Esophagus muscularis mucosa (tissue), 4 donors: ENCODE data around the gene SMCO4. TPM values are rescaled to one million over a fixed set of nuclear protein-coding genes. Genes with fewer than 3 reads are reported as not detected.

Experiments used
- DNase-seq: peaks from one replicate; pipeline ENCODE4 v3.0.0-alpha.2; 2017; ENCODE audit errors: extremely low spot score
- H3K27ac ChIP-seq, 4 donors: fragments of 200-600 bp; sonication (generic); replicated peaks in 1 of 4; 1 replicate in 3 of 4; 2 replicates in 1 of 4; pipeline ENCODE4 v1.5.1; 2016 to 2019; ENCODE audit warnings: mild to moderate bottlenecking in 1 of 4
- H3K27me3 ChIP-seq, 4 donors: fragments of 200-600 bp; sonication (generic); one replicate each; pipeline versions ENCODE4 v1.5.1 to v1.6.0; 2016 to 2019
- H3K36me3 ChIP-seq, 4 donors: fragments of 200-600 bp; sonication (generic); one replicate each; pipeline ENCODE4 v1.5.1; 2016 to 2019
- H3K4me1 ChIP-seq, 4 donors: fragments of 200-600 bp; sonication (generic); one replicate each; pipeline ENCODE4 v1.5.1; 2016 to 2019
- H3K4me3 ChIP-seq, 4 donors: fragments of 200-600 bp; sonication (generic); 1 replicate in 2 of 4; 2 replicates in 2 of 4; pipeline ENCODE4 v1.5.1; 2016 to 2019; ENCODE audit warnings: mild to moderate bottlenecking in 4 of 4, moderate library complexity in 1 of 4
- H3K9me3 ChIP-seq, 4 donors: fragments of 200-600 bp; sonication (generic); 1 replicate in 3 of 4; 2 replicates in 1 of 4; pipeline ENCODE4 v1.5.1; 2016 to 2019
- EP300 ChIP-seq: sonication (generic); formaldehyde crosslinking; IDR thresholded peaks from one replicate; pipeline ENCODE4 v1.6.1; 2017; ENCODE audit warnings: antibody characterized with exemption
- POLR2A ChIP-seq: fragments of 450-650 bp; IDR thresholded peaks from one replicate; pipeline ENCODE4 v1.6.1; 2017; ENCODE audit warnings: antibody characterized with exemption, moderate library complexity, mild to moderate bottlenecking, low read depth
- POLR2AphosphoS5 ChIP-seq, 2 donors: sonication (generic); formaldehyde crosslinking; IDR thresholded peaks; one replicate each; pipeline ENCODE4 v1.6.1; 2017; ENCODE audit warnings: antibody characterized with exemption in 2 of 2
- WGBS: methylation state at CpG from one replicate; pipeline ENCODE4 v1.1.5; 2018; 5-methylcytosine and 5-hydroxymethylcytosine counted together
- intact Hi-C: fragments of 100-400 bp; cut with DNase I; formaldehyde crosslinking; loops from one replicate; pipeline ENCODE4 v1.15.1; 2023
- total RNA-seq, 4 donors: library from RNA; depleted of rRNA; stranded (reverse); fragments of >200 nt; gene quantifications; one replicate each; pipeline versions ENCODE4 v1.1.0 to v1.2.1, GENCODE V29; 2016
- TF ChIP-seq, protein P1 (sequence below), 3 experiments: fragments of 200-600 bp in 2 of 3; fragments of 450-650 bp in 1 of 3; sonication (generic) in 2 of 3; IDR thresholded peaks; one replicate each; pipeline ENCODE4 v1.5.1; 2017 to 2019; ENCODE audit warnings: antibody characterized with exemption in 3 of 3, mild to moderate bottlenecking in 2 of 3, moderate library complexity in 1 of 3

The SMCO4 gene
- total RNA-seq, 4 donors from 2014 or later = 6.2 to 18.6 (median 10.3) TPM

- TF ChIP-seq POLR2AphosphoS5 (IDR thresholded peaks at IDR 0.05) (no peak), POLR2A (no peak), EP300 (no peak)
- TF ChIP-seq, protein P1, sequence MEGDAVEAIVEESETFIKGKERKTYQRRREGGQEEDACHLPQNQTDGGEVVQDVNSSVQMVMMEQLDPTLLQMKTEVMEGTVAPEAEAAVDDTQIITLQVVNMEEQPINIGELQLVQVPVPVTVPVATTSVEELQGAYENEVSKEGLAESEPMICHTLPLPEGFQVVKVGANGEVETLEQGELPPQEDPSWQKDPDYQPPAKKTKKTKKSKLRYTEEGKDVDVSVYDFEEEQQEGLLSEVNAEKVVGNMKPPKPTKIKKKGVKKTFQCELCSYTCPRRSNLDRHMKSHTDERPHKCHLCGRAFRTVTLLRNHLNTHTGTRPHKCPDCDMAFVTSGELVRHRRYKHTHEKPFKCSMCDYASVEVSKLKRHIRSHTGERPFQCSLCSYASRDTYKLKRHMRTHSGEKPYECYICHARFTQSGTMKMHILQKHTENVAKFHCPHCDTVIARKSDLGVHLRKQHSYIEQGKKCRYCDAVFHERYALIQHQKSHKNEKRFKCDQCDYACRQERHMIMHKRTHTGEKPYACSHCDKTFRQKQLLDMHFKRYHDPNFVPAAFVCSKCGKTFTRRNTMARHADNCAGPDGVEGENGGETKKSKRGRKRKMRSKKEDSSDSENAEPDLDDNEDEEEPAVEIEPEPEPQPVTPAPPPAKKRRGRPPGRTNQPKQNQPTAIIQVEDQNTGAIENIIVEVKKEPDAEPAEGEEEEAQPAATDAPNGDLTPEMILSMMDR (IDR thresholded peaks at IDR 0.05) = no peak
- 81% methylated on average over 8 of the region's 8 CpGs for WGBS
- intact Hi-C loops = no loop called here
- no peaks in the 10 kb centered on the region for H3K36me3 ChIP-seq
- no peak overlapping the region for H3K27ac ChIP-seq
- H3K27me3 ChIP-seq = no peaks in the 10 kb centered on the region
- no peak for DNase-seq
- no peaks in the 10 kb centered on the region for H3K9me3 ChIP-seq
- peaks cover 37 to 56% (median 41%) of the 10 kb centered on the region in 4 donors for H3K4me1 ChIP-seq
- H3K4me3 ChIP-seq = no peak overlapping the region
Measured at GRCh38 chr11:93526641-93527583, 16.3 kb downstream of the SMCO4 start.

DNA sequence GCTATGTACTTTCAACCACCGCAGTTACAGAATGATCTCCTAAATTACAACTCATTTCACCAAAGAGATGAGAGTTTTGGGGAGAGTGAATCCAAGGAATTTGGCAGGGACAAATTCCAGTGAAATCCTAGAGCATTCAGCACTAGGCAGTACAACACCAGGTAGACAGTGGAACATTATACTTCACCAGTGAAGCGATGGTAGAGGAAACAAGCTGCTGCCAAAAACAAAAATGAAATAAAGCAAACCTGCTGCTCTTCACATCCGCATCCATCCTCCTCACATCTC lies 16.9 kb downstream of the SMCO4 start:
- no peaks in the 10 kb centered on the region for H3K9me3 ChIP-seq
- H3K4me3 ChIP-seq = no peak overlapping the region
- no peak overlapping the region for H3K27ac ChIP-seq
- H3K36me3 ChIP-seq = no peaks in the 10 kb centered on the region
- TF ChIP-seq EP300 = no peak
- no peak for TF ChIP-seq POLR2AphosphoS5 (IDR thresholded peaks at IDR 0.05)
- no peak for TF ChIP-seq POLR2A
- TF ChIP-seq, protein P1 (IDR thresholded peaks at IDR 0.05) = no peak
- intact Hi-C loops = no loop called here
- WGBS = 79% methylated on average over 3 of the region's 3 CpGs
- H3K4me1 ChIP-seq = peaks cover 37 to 56% (median 41%) of the 10 kb centered on the region in 4 donors
- no peaks in the 10 kb centered on the region for H3K27me3 ChIP-seq
- DNase-seq = no peak

DNA sequence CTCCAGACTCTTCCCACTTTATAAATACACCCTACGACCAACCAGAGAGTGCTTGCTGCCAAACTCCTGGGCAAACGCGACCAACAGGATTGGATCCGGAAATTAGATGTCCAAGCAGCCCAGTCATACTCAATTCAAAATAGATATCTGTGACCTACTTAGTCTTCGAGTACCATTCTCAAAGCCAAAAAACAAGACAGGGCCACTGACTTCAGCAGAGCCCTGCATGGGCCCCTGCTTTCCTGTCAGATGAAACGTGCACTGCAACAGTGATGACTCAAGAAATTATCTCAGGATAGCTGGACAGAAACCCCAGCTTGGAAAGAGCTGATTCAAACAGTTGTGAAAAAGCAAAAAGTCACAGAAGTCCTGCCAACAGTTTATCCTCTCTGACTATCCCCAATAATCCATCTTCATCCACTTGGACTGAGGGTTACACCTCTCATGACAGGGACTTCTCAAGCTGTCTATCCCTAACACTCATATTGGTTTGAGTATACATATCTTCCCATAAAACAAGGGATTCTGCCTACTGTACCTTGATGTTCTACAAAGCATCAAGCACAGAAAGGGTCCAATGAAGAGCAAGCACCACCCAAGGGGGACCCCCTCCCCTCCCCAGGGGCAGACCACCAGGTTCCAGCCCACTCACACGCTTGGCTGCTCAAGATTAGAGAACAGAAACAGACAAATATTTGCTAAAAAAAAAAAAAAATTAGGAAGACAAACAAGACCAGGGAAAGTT lies 17.4 kb downstream of the SMCO4 start:
- TF ChIP-seq EP300 (no peak), POLR2AphosphoS5 (IDR thresholded peaks at IDR 0.05) (no peak), POLR2A (no peak)
- TF ChIP-seq, protein P1 (IDR thresholded peaks at IDR 0.05) = no peak
- no peak for DNase-seq
- 57% methylated on average over 7 of the region's 7 CpGs for WGBS
- peaks cover 37 to 56% (median 41%) of the 10 kb centered on the region in 4 donors for H3K4me1 ChIP-seq
- no peaks in the 10 kb centered on the region for H3K27me3 ChIP-seq
- intact Hi-C loops = no loop called here
- no peaks in the 10 kb centered on the region for H3K36me3 ChIP-seq
- H3K9me3 ChIP-seq = no peaks in the 10 kb centered on the region
- no peak overlapping the region for H3K27ac ChIP-seq
- no peak overlapping the region for H3K4me3 ChIP-seq

DNA sequence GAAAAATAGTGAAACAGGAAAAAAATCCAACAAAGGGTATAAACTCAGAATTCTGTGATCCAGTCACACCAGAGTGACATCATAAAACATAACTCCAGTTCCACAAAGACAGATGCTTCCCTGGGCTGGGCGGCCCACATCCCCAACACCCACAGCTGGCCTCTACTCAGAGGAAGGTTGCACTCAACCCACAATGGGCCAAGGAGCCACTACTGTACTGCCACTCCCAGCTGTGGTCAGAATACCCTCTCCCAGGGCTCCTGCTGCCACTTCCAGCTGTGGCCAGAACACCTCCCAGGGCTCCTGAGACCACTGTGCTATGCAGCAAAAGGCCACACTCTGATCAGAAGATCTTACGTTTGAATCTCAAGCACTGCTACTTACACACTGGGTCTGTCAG lies 18.3 kb downstream of the SMCO4 start:
- DNase-seq = no peak
- intact Hi-C loops = no loop called here
- no peak for TF ChIP-seq POLR2AphosphoS5 (IDR thresholded peaks at IDR 0.05)
- no peak for TF ChIP-seq POLR2A
- TF ChIP-seq EP300 = no peak
- TF ChIP-seq, protein P1 (IDR thresholded peaks at IDR 0.05) = no peak
- H3K4me3 ChIP-seq = no peak overlapping the region
- no peaks in the 10 kb centered on the region for H3K36me3 ChIP-seq
- H3K4me1 ChIP-seq = peaks cover 29 to 48% (median 35%) of the 10 kb centered on the region in 4 donors
- no peaks in the 10 kb centered on the region for H3K9me3 ChIP-seq
- no peak overlapping the region for H3K27ac ChIP-seq
- H3K27me3 ChIP-seq = no peaks in the 10 kb centered on the region
- WGBS = 100% methylated on average over 1 of the region's 2 CpGs
